IMR-90 (cell line): ENCODE measurements around the gene CTCF. TPM values are rescaled to one million over a fixed set of nuclear protein-coding genes. Genes with fewer than 3 reads are reported as not detected.
A peak's percentile ranks its signal among the peaks of the same experiment; 100 is the strongest.

Source experiments
- ATAC-seq: fragments of 200-7000 bp; cut with Tn5 transposase; 2 replicates; pipeline ENCODE4 v1.9.1; 2020; ENCODE audit warnings: low read depth, mild to moderate bottlenecking, moderate library complexity
- BruUV-seq: library from RNA; stranded (reverse); fragments of 400-500 nt; replicated peaks from 2 replicates; lab custom pipeline; 2021; lab: Mats Ljungman, UMichigan
- CTCF ChIA-PET: fragments of 300-600 bp; formaldehyde crosslinking; extraction: SDS; loops from one replicate; lab custom pipeline; 2021; ENCODE audit warnings: antibody characterized with exemption; lab: Yijun Ruan, JAX
- POLR2A ChIA-PET: fragments of 300-600 bp; sonication (Branson Sonifier 250); formaldehyde crosslinking; loops from one replicate; lab custom pipeline; 2022; ENCODE audit warnings: antibody characterized with exemption; ENCODE audit not compliant: unreplicated experiment; lab: Charles Lee
- DNase-seq: peaks from one replicate; pipeline ENCODE4 v3.0.0; 2013
- H2AFZ ChIP-seq: replicated peaks from 2 replicates; pipeline ENCODE3; 2013; ENCODE audit warnings: low read length, mild to moderate bottlenecking; ENCODE audit not compliant: poor library complexity
- H2AK5ac ChIP-seq: 2 replicates; pipeline ENCODE4 v1.6.1; 2013; ENCODE audit warnings: low read depth, low read length, inconsistent platforms
- H2AK9ac ChIP-seq: replicated peaks from 2 replicates; pipeline ENCODE3; 2013; ENCODE audit warnings: mild to moderate bottlenecking, low read depth, low read length, moderate library complexity; ENCODE audit not compliant: poor library complexity
- H2BK120ac ChIP-seq: 2 replicates; pipeline ENCODE4 v1.6.1; 2013; ENCODE audit warnings: low read depth, low read length, inconsistent platforms
- H2BK15ac ChIP-seq: 3 replicates; pipeline ENCODE4 v1.6.1; 2013; ENCODE audit warnings: low read depth, low read length, inconsistent platforms
- H2BK20ac ChIP-seq: 2 replicates; pipeline ENCODE4 v1.6.1; 2013; ENCODE audit warnings: low read depth, mild to moderate bottlenecking, inconsistent platforms, low read length, moderate library complexity
- H2BK5ac ChIP-seq: 2 replicates; pipeline ENCODE4 v1.6.1; 2013; ENCODE audit warnings: mild to moderate bottlenecking, low read depth, low read length, inconsistent platforms; ENCODE audit not compliant: poor library complexity, severe bottlenecking
- H3K14ac ChIP-seq: replicated peaks from 2 replicates; pipeline ENCODE4 v1.6.1; 2013; ENCODE audit warnings: low read depth, low read length, inconsistent platforms
- H3K18ac ChIP-seq: 2 replicates; pipeline ENCODE4 v1.6.1; 2013; ENCODE audit warnings: low read depth, low read length, control low read depth
- H3K23ac ChIP-seq: 2 replicates; pipeline ENCODE4 v1.6.1; 2013; ENCODE audit warnings: low read depth, low read length, inconsistent platforms
- H3K27ac ChIP-seq: 2 replicates; pipeline ENCODE4 v1.5.1; 2013; ENCODE audit warnings: mild to moderate bottlenecking, control low read depth, low read length; ENCODE audit not compliant: insufficient read depth
- H3K27me3 ChIP-seq: 2 replicates; pipeline ENCODE4 v1.6.1; 2013; ENCODE audit warnings: low read length; ENCODE audit not compliant: control insufficient read depth, insufficient read depth
- H3K36me3 ChIP-seq: 2 replicates; pipeline ENCODE4 v1.6.1; 2013; ENCODE audit warnings: low read length, mixed read lengths; ENCODE audit not compliant: control insufficient read depth, insufficient read depth
- H3K4ac ChIP-seq: 2 replicates; pipeline ENCODE4 v1.6.1; 2013; ENCODE audit warnings: low read depth, low read length, inconsistent platforms
- H3K4me1 ChIP-seq: 2 replicates; pipeline ENCODE4 v1.6.1; 2013; ENCODE audit warnings: low read length, mixed read lengths; ENCODE audit not compliant: control insufficient read depth, insufficient read depth
- H3K4me2 ChIP-seq: 2 replicates; pipeline ENCODE4 v1.6.1; 2013; ENCODE audit warnings: low read depth, mild to moderate bottlenecking, control low read depth, low read length, moderate library complexity
- H3K4me3 ChIP-seq: 2 replicates; pipeline ENCODE4 v1.5.1; 2013; ENCODE audit warnings: low read depth, mild to moderate bottlenecking, control low read depth, low read length, moderate library complexity; ENCODE audit not compliant: insufficient read depth
- H3K56ac ChIP-seq: 2 replicates; pipeline ENCODE4 v1.6.1; 2013; ENCODE audit warnings: low read length, inconsistent platforms; ENCODE audit not compliant: insufficient read depth; ENCODE audit errors: extremely low read depth
- H3K79me1 ChIP-seq, 2 experiments: 2 replicates each; pipeline ENCODE4 v1.6.1; 2013; ENCODE audit warnings: low read length in 2 of 2, inconsistent platforms in 1 of 2, low read depth in 1 of 2
- H3K9ac ChIP-seq: 2 replicates; pipeline ENCODE4 v1.6.1; 2013; ENCODE audit warnings: low read depth, low read length, control low read depth
- H3K9me1 ChIP-seq: 2 replicates; pipeline ENCODE4 v1.6.1; 2013; ENCODE audit warnings: low read length, inconsistent platforms; ENCODE audit not compliant: insufficient read depth
- H3K9me3 ChIP-seq: 2 replicates; pipeline ENCODE4 v1.6.1; 2013; ENCODE audit warnings: low read length; ENCODE audit not compliant: control insufficient read depth, insufficient read depth
- H4K20me1 ChIP-seq: 2 replicates; pipeline ENCODE4 v1.6.1; 2013; ENCODE audit warnings: low read length, inconsistent platforms; ENCODE audit not compliant: insufficient read depth
- H4K5ac ChIP-seq: 2 replicates; pipeline ENCODE4 v1.6.1; 2013; ENCODE audit warnings: mild to moderate bottlenecking, low read depth, low read length, control low read depth
- H4K8ac ChIP-seq, 2 experiments: 2 replicates each; pipeline ENCODE4 v1.6.1; 2013; ENCODE audit warnings: low read depth in 2 of 2, low read length in 2 of 2, control low read depth in 1 of 2, inconsistent platforms in 1 of 2
- H4K91ac ChIP-seq: 2 replicates; pipeline ENCODE4 v1.6.1; 2013; ENCODE audit warnings: low read depth, low read length, inconsistent platforms; ENCODE audit not compliant: insufficient read depth
- BHLHE40 ChIP-seq: fragments of 150-350 bp; IDR thresholded peaks from 2 replicates; pipeline ENCODE4 v1.6.1; 2016; ENCODE audit warnings: mild to moderate bottlenecking, low read depth, low read length
- POLR2A ChIP-seq: IDR thresholded peaks from 2 replicates; pipeline ENCODE4 v1.6.1; 2012; ENCODE audit warnings: mild to moderate bottlenecking, low read depth, low read length
- WGBS, 2 experiments: methylation state at CpG; one replicate each; pipeline versions ENCODE4 v1.1.5 to v1.1.7; 2013; ENCODE audit warnings: missing lambda C conversion rate in 2 of 2; ENCODE audit not compliant: insufficient read length in 1 of 2; ENCODE audit errors: extremely low coverage in 2 of 2; 5-methylcytosine and 5-hydroxymethylcytosine counted together
- dilution Hi-C: fragments of 300-500 bp; cut with HindIII; formaldehyde crosslinking; loops from one replicate; pipeline ENCODE4 v1.14.3; 2018; ENCODE audit warnings: low sequenced_read_pairs; ENCODE audit not compliant: unreplicated experiment
- in situ Hi-C: fragments of 300-500 bp; cut with MboI; formaldehyde crosslinking; loops from 3 replicates; pipeline ENCODE4 v1.14.3; 2019; ENCODE audit warnings: low sequenced_read_pairs, inconsistent platforms, mixed read lengths
- intact Hi-C: fragments of 100-400 bp; cut with micrococcal nuclease; formaldehyde crosslinking; loops from 2 replicates; pipeline ENCODE4 v1.10.0; 2022
- polyA plus RNA-seq, 3 experiments: library from polyadenylated mRNA; depleted of rRNA; stranded (reverse); fragments of >200 nt; gene quantifications; 2 replicates each; pipeline ENCODE4 v1.2.3, GENCODE V29; 2012; ENCODE audit warnings: low replicate concordance in 1 of 3
- total RNA-seq: library from RNA; depleted of rRNA; stranded (reverse); fragments of >200 nt; gene quantifications from 2 replicates; pipeline ENCODE4 v1.2.3, GENCODE V29; 2012

CTCF gene
- total and polyA plus RNA-seq, 2 of the 4 experiments (the other 2 are of a cell fraction), result 16.1 to 22.8 TPM

DNA sequence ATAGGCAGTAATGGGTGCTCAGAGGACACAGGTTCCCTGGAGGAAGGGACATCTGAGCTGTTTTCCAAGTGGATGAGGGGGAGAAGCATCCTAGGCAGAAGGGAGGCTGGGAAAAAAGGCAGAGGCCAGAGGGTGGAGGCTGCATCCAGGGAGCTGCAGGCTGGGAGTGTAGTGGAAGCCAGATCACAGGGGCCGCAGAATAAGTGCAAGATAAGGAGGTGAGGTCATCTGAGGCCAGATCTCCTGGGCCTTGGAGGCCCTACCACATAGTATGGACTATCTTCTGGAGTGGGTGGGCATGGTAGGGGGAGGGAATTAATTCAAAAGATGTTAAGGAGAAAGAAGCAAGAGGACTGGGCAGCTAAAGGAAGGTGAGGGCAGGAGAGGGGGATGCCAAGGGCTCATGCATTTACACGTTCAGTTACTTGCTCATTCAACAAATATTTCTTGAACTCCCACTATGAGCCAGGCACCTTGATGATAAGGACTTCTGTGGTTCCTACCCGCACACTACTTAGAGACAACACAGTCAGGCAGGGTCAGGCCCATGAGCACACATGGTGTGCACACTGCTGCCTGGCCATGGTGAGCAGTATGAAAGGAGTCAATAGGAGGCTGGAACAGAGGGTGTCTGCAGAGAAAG is 36.1 kb upstream of the CTCF start:
- dilution Hi-C loops (no loop called here), intact Hi-C loops (loop anchor here (10.0 kb wide), 1 partner anchor 279 kb away; the partner anchor contains the start of genes RANBP10 and TSNAXIP1), in situ Hi-C loops (loop anchor here (10.0 to 25.0 kb wide), 2 partner anchors 139 to 411 kb away; partner anchors contain the start of genes ACD, C16orf86, CTRL and ENKD1)
- peak overlapping the region; percentile 51; the same call in 1 of the 2 replicates for H2AK5ac ChIP-seq
- no peak overlapping the region for H4K91ac ChIP-seq
- peaks cover 17 to 19% of the 10 kb centered on the region in 2 experiments; a peak in 3 of 4 replicates for H3K79me1 ChIP-seq
- peaks cover 12% of the 10 kb centered on the region for H4K20me1 ChIP-seq
- no TSS peak for BruUV-seq
- H4K8ac ChIP-seq, result no peak overlapping the region
- H2BK5ac ChIP-seq, result no peak overlapping the region
- peak overlapping the region; percentile 7; the same call in 1 of the 2 replicates for H3K4ac ChIP-seq
- peaks cover 13% of the 10 kb centered on the region for H3K4me1 ChIP-seq
- H3K18ac ChIP-seq, result no peak overlapping the region
- H3K14ac ChIP-seq, result peak overlapping the region; percentile 19; the same call in 1 of the 2 replicates
- peak overlapping the region; percentile 58 for H2AK9ac ChIP-seq
- no peak overlapping the region for H4K5ac ChIP-seq
- H3K23ac ChIP-seq, result no peak overlapping the region
- CTCF ChIA-PET, result interaction anchor here (0.8 kb wide), 1 partner anchor 30 kb away, joined by 3 read pairs; no protein-coding TSS in a partner anchor
- no peak overlapping the region for H2BK20ac ChIP-seq
- no peak overlapping the region for H2AFZ ChIP-seq
- no peak overlapping the region for H3K56ac ChIP-seq
- H3K9me3 ChIP-seq, result no peaks in the 10 kb centered on the region
- no peak overlapping the region for H3K9ac ChIP-seq
- TF ChIP-seq POLR2A (no peak), BHLHE40 (peak; percentile 24; the same call in 1 of the 2 replicates)
- no peaks in the 10 kb centered on the region for H3K36me3 ChIP-seq
- H3K9me1 ChIP-seq, result peaks cover 8% of the 10 kb centered on the region
- no peak overlapping the region for H3K4me3 ChIP-seq
- H3K4me2 ChIP-seq, result no peak overlapping the region
- H2BK120ac ChIP-seq, result no peak overlapping the region; the same call in 1 of the 2 replicates
- H3K27ac ChIP-seq, result no peak overlapping the region
- POLR2A ChIA-PET, result no interaction called here
- H2BK15ac ChIP-seq, result no peak overlapping the region
- H3K27me3 ChIP-seq, result no peaks in the 10 kb centered on the region
- DNase-seq (peak; percentile 61), ATAC-seq (no peak)
- WGBS, 2 experiments, result no CpG with 5 or more reads among the region's 3 CpGs
